GM21515 (cell line): ENCODE data around the gene AP4M1.

ENCODE experiments used
- ATAC-seq: cut with Tn5 transposase; IDR thresholded peaks from one replicate; pipeline ENCODE4 v1.9.1; 2021; ENCODE audit not compliant: unreplicated experiment

Gene AP4M1

GRCh38 chr7:100107125-100107737, 5.8 kb downstream of the AP4M1 start:
- no peak for ATAC-seq

GRCh38 chr7:100107890-100108289, 6.4 kb downstream of the AP4M1 start:
- no peak for ATAC-seq

- ATAC-seq: no peak
Measured at GRCh38 chr7:100109521-100110163, 8.2 kb downstream of the AP4M1 start.

- ATAC-seq: no peak
Measured at GRCh38 chr7:100111156-100111555, 9.7 kb downstream of the AP4M1 start.

GRCh38 chr7:100111914-100112313, 10.5 kb downstream of the AP4M1 start:
- no peak for ATAC-seq

- ATAC-seq: no peak
Measured at GRCh38 chr7:100115026-100115425, 13.6 kb downstream of the AP4M1 start.

GRCh38 chr7:100118388-100119071, 17.1 kb downstream of the AP4M1 start:
- ATAC-seq: no peak

- peak; percentile 65 for ATAC-seq
Measured at GRCh38 chr7:100119072-100119969, 17.9 kb downstream of the AP4M1 start, which contains the start of the genes CNPY4 and TAF6. Gene CNPY4 (plus strand): TSS chr7:100119634. CDS start chr7:100119745, 111 bp downstream. Gene TAF6 (minus strand): TSS chr7:100119358. CDS start chr7:100114209, 5,149 bp downstream.

- ATAC-seq: peak; percentile 32
Measured at GRCh38 chr7:100119970-100120732, 18.7 kb downstream of the AP4M1 start.

GRCh38 chr7:100120733-100121036, 19.2 kb downstream of the AP4M1 start:
- no peak for ATAC-seq

- no peak for ATAC-seq
Measured at GRCh38 chr7:100122067-100122466, 20.6 kb downstream of the AP4M1 start.

- no peak for ATAC-seq
Measured at GRCh38 chr7:100122568-100122967, 21.1 kb downstream of the AP4M1 start.

- ATAC-seq: no peak
Measured at GRCh38 chr7:100124301-100125230, 23.1 kb downstream of the AP4M1 start.

- peak; percentile 26 for ATAC-seq
Measured at GRCh38 chr7:100126239-100126930, 24.9 kb downstream of the AP4M1 start.

- peak; percentile 58 for ATAC-seq
Measured at GRCh38 chr7:100126931-100127865, 25.8 kb downstream of the AP4M1 start, which contains the start of gene MBLAC1. Gene MBLAC1 (plus strand): TSS chr7:100126967. CDS start chr7:100127396, 429 bp downstream.

GRCh38 chr7:100127866-100128636, 26.6 kb downstream of the AP4M1 start:
- peak; percentile 1 for ATAC-seq

GRCh38 chr7:100128637-100128963, 27.2 kb downstream of the AP4M1 start:
- ATAC-seq: no peak
